ENCODE measurements around the gene EME2.

The EME2 gene

GRCh38 chr16:1762879-1763520 is 9.6 kb upstream of the EME2 start:
- TF ChIP-seq TAF1 (IDR thresholded peaks at IDR 0.05; ENCODE audit: borderline replicate concordance, low read depth, low read length) (no peak), POLR2A (IDR thresholded peaks at IDR 0.05; ENCODE audit: low read depth, low read length) (no peak), POLR2AphosphoS5 (IDR thresholded peaks at IDR 0.05; ENCODE audit: low read depth, low read length) (no peak)
- no peak for DNase-seq (ENCODE audit: insufficient read length)
- no peak for FAIRE-seq

- TF ChIP-seq POLR2A (IDR thresholded peaks at IDR 0.05; ENCODE audit: low read depth, low read length) (no peak), POLR2AphosphoS5 (IDR thresholded peaks at IDR 0.05; ENCODE audit: low read depth, low read length) (no peak), TAF1 (IDR thresholded peaks at IDR 0.05; ENCODE audit: borderline replicate concordance, low read depth, low read length) (no peak)
- DNase-seq (ENCODE audit: insufficient read length) (no peak), FAIRE-seq (no peak)
Observed at GRCh38 chr16:1763521-1764511, 8.8 kb upstream of the EME2 start.

GRCh38 chr16:1764971-1765370 is 7.6 kb upstream of the EME2 start:
- DNase-seq (ENCODE audit: insufficient read length) (no peak), FAIRE-seq (no peak)
- TF ChIP-seq POLR2AphosphoS5 (IDR thresholded peaks at IDR 0.05; ENCODE audit: low read depth, low read length): no peak
- TF ChIP-seq TAF1 (IDR thresholded peaks at IDR 0.05; ENCODE audit: borderline replicate concordance, low read depth, low read length): no peak
- TF ChIP-seq POLR2A (IDR thresholded peaks at IDR 0.05; ENCODE audit: low read depth, low read length): no peak

GRCh38 chr16:1765826-1766225 is 6.8 kb upstream of the EME2 start:
- no peak for FAIRE-seq
- no peak for DNase-seq (ENCODE audit: insufficient read length)
- TF ChIP-seq POLR2AphosphoS5 (IDR thresholded peaks at IDR 0.05; ENCODE audit: low read depth, low read length) (no peak), POLR2A (IDR thresholded peaks at IDR 0.05; ENCODE audit: low read depth, low read length) (no peak), TAF1 (IDR thresholded peaks at IDR 0.05; ENCODE audit: borderline replicate concordance, low read depth, low read length) (no peak)

GRCh38 chr16:1766231-1766630 is 6.4 kb upstream of the EME2 start:
- no peak for FAIRE-seq

GRCh38 chr16:1766701-1767100 is 5.9 kb upstream of the EME2 start:
- TF ChIP-seq TAF1 (IDR thresholded peaks at IDR 0.05; ENCODE audit: borderline replicate concordance, low read depth, low read length) (no peak), POLR2AphosphoS5 (IDR thresholded peaks at IDR 0.05; ENCODE audit: low read depth, low read length) (no peak), POLR2A (IDR thresholded peaks at IDR 0.05; ENCODE audit: low read depth, low read length) (no peak)
- DNase-seq (ENCODE audit: insufficient read length) (no peak), FAIRE-seq (no peak)

More at GRCh38 chr16:1766231-1766630, 6.4 kb upstream of the EME2 start:
- no peak for DNase-seq (ENCODE audit: insufficient read length)
- TF ChIP-seq POLR2A (IDR thresholded peaks at IDR 0.05; ENCODE audit: low read depth, low read length) (no peak), TAF1 (IDR thresholded peaks at IDR 0.05; ENCODE audit: borderline replicate concordance, low read depth, low read length) (no peak), POLR2AphosphoS5 (IDR thresholded peaks at IDR 0.05; ENCODE audit: low read depth, low read length) (no peak)

GRCh38 chr16:1767116-1767994 is 5.3 kb upstream of the EME2 start:
- FAIRE-seq (no peak), DNase-seq (ENCODE audit: insufficient read length) (no peak)
- no peak for TF ChIP-seq POLR2AphosphoS5 (IDR thresholded peaks at IDR 0.05; ENCODE audit: low read depth, low read length)

- DNase-seq (ENCODE audit: insufficient read length): no peak
- FAIRE-seq: no peak
- TF ChIP-seq TAF1 (IDR thresholded peaks at IDR 0.05; ENCODE audit: borderline replicate concordance, low read depth, low read length) (no peak), POLR2A (IDR thresholded peaks at IDR 0.05; ENCODE audit: low read depth, low read length) (no peak), POLR2AphosphoS5 (IDR thresholded peaks at IDR 0.05; ENCODE audit: low read depth, low read length) (no peak)
Observed at GRCh38 chr16:1768061-1768766, 4.4 kb upstream of the EME2 start.

GRCh38 chr16:1768767-1769401 is 3.7 kb upstream of the EME2 start:
- TF ChIP-seq TAF1 (IDR thresholded peaks at IDR 0.05; ENCODE audit: borderline replicate concordance, low read depth, low read length): no peak
- no peak; the same call in 1 of the 2 replicates for TF ChIP-seq POLR2A (IDR thresholded peaks at IDR 0.05; ENCODE audit: low read depth, low read length)
- TF ChIP-seq POLR2AphosphoS5 (IDR thresholded peaks at IDR 0.05; ENCODE audit: low read depth, low read length): 0 out of 2 replicates have a peak, but pooled peaks have one; percentile 23
- no peak for FAIRE-seq

More at GRCh38 chr16:1768767-1769401, 3.7 kb upstream of the EME2 start:
- DNase-seq (ENCODE audit: insufficient read length): no peak
